GM12878 (cell line): ENCODE results near the gene JADE1. TPM values are rescaled to one million over a fixed set of nuclear protein-coding genes. Genes with fewer than 3 reads are reported as not detected.

ENCODE experiments used
- ATAC-seq: fragments of 200-7000 bp; cut with Tn5 transposase; 3 replicates; pipeline ENCODE4 v1.9.1; 2020; ENCODE audit warnings: mild to moderate bottlenecking, moderate library complexity
- BruUV-seq: library from RNA; stranded (reverse); fragments of 400-500 nt; replicated peaks from 2 replicates; lab custom pipeline; 2021; lab: Mats Ljungman, UMichigan
- CTCF ChIA-PET: fragments of 300-600 bp; sonication (Branson Sonifier 250); formaldehyde crosslinking; extraction: SDS; loops from one replicate; lab custom pipeline; 2021; ENCODE audit warnings: inconsistent platforms; lab: Yijun Ruan, JAX
- POLR2A ChIA-PET: fragments of 350-600 bp; formaldehyde crosslinking; extraction: SDS; loops from one replicate; lab custom pipeline; 2021; ENCODE audit warnings: inconsistent platforms; lab: Charles Lee
- RAD21 ChIA-PET: fragments of 300-600 bp; sonication (Branson Sonifier 250); formaldehyde crosslinking; loops from one replicate; lab custom pipeline; 2023; ENCODE audit warnings: antibody characterized with exemption; ENCODE audit not compliant: unreplicated experiment; lab: Charles Lee
- SMC1A ChIA-PET: fragments of 300-600 bp; sonication (Branson Sonifier 250); formaldehyde crosslinking; loops from one replicate; lab custom pipeline; 2023; ENCODE audit not compliant: unreplicated experiment, uncharacterized antibody; lab: Charles Lee
- DNase-seq: peaks from one replicate; pipeline ENCODE4 v3.0.0-alpha.2; 2011; ENCODE audit warnings: low read depth, low spot score
- FAIRE-seq: peaks from 3 replicates; lab custom pipeline; 2011; peaks lifted over from hg19 to GRCh38; lab: Jason Lieb, UNC
- H2AFZ ChIP-seq: 2 replicates; pipeline ENCODE4 v1.6.0; 2011; ENCODE audit warnings: low read depth, low read length, control low read depth; ENCODE audit not compliant: control insufficient read depth
- H3K27ac ChIP-seq: 2 replicates; pipeline ENCODE4 v1.5.1; 2011; ENCODE audit warnings: control low read depth; ENCODE audit not compliant: control insufficient read depth, insufficient read depth
- H3K27me3 ChIP-seq, 2 experiments: replicated peaks in 1 of 2; 2 replicates each; pipeline versions ENCODE4 v1.6.0 to v1.6.1; 2011; ENCODE audit warnings: low read length in 1 of 2; ENCODE audit not compliant: control insufficient read depth in 2 of 2, insufficient read depth in 2 of 2
- H3K36me3 ChIP-seq, 2 experiments: 2 replicates each; pipeline ENCODE4 v1.5.1; 2011; ENCODE audit warnings: low read length in 1 of 2; ENCODE audit not compliant: control insufficient read depth in 2 of 2, insufficient read depth in 2 of 2
- H3K4me1 ChIP-seq: 2 replicates; pipeline ENCODE4 v1.6.1; 2011; ENCODE audit warnings: mild to moderate bottlenecking, low read length, moderate library complexity, mixed read lengths; ENCODE audit not compliant: control insufficient read depth, insufficient read depth
- H3K4me2 ChIP-seq: 2 replicates; pipeline ENCODE4 v1.6.0; 2011; ENCODE audit warnings: control low read depth; ENCODE audit not compliant: control insufficient read depth, insufficient read depth
- H3K4me3 ChIP-seq: fragments of 200-600 bp; sonication (generic); 2 replicates; pipeline ENCODE4 v1.5.1; 2016
- H3K79me2 ChIP-seq: 2 replicates; pipeline ENCODE4 v1.6.0; 2011; ENCODE audit warnings: low read length; ENCODE audit not compliant: control insufficient read depth, insufficient read depth
- H3K9ac ChIP-seq: 2 replicates; pipeline ENCODE4 v1.8.0; 2011; ENCODE audit warnings: low read length, control low read depth, mixed read lengths; ENCODE audit not compliant: control insufficient read depth, insufficient read depth
- H3K9me3 ChIP-seq: replicated peaks from 3 replicates; pipeline ENCODE4 v1.5.1; 2011; ENCODE audit warnings: mild to moderate bottlenecking, low read length; ENCODE audit not compliant: control insufficient read depth, insufficient read depth
- H4K20me1 ChIP-seq: 2 replicates; pipeline ENCODE4 v1.6.0; 2011; ENCODE audit not compliant: control insufficient read depth, insufficient read depth
- BCL3 ChIP-seq: IDR thresholded peaks from 2 replicates; pipeline ENCODE4 v1.6.1; 2011; ENCODE audit warnings: borderline replicate concordance, low read depth, mild to moderate bottlenecking, moderate library complexity, low read length; ENCODE audit not compliant: insufficient read depth, poor library complexity, severe bottlenecking
- BRCA1 ChIP-seq: IDR thresholded peaks from 2 replicates; pipeline ENCODE4 v1.6.1; 2011; ENCODE audit warnings: low read depth, low read length, improper control_type of control experiment
- CREM ChIP-seq: IDR thresholded peaks from 2 replicates; pipeline ENCODE4 v1.6.1; 2014; ENCODE audit warnings: antibody characterized with exemption, low read depth
- EED ChIP-seq: sonication (generic); IDR thresholded peaks from 2 replicates; pipeline ENCODE4 v1.6.1; 2016; ENCODE audit warnings: antibody characterized with exemption, low read depth
- ELK1 ChIP-seq: IDR thresholded peaks from 2 replicates; pipeline ENCODE4 v1.6.1; 2012; ENCODE audit warnings: low read depth, low read length, improper control_type of control experiment
- KDM1A ChIP-seq: fragments of 200-600 bp; sonication (generic); IDR thresholded peaks from 2 replicates; pipeline ENCODE4 v1.6.1; 2016; ENCODE audit warnings: borderline replicate concordance
- PBX3 ChIP-seq: IDR thresholded peaks from 2 replicates; pipeline ENCODE4 v1.6.1; 2011; ENCODE audit warnings: mild to moderate bottlenecking, low read depth, low read length, moderate library complexity; ENCODE audit not compliant: insufficient replicate concordance
- RELA ChIP-seq: fragments of 450-650 bp; IDR thresholded peaks from 2 replicates; pipeline ENCODE4 v1.8.0; 2014; ENCODE audit warnings: borderline replicate concordance; ENCODE audit not compliant: partially characterized antibody
- RELB ChIP-seq: fragments of 450-650 bp; IDR thresholded peaks from 2 replicates; pipeline ENCODE4 v1.6.1; 2017; ENCODE audit warnings: low read depth, mild to moderate bottlenecking, moderate library complexity
- RFX5 ChIP-seq: IDR thresholded peaks from 2 replicates; pipeline ENCODE4 v1.6.1; 2011; ENCODE audit warnings: low read depth, low read length, improper control_type of control experiment
- SMARCA5 ChIP-seq: fragments of 450-650 bp; IDR thresholded peaks from 2 replicates; pipeline ENCODE4 v1.6.1; 2017; ENCODE audit warnings: mild to moderate bottlenecking
- ZBTB33 ChIP-seq: fragments of 450-650 bp; IDR thresholded peaks from 2 replicates; pipeline ENCODE4 v1.6.1; 2017; ENCODE audit warnings: mild to moderate bottlenecking
- WGBS: methylation state at CpG from one replicate; pipeline ENCODE4 v1.1.6; 2016; ENCODE audit warnings: low lambda C conversion rate; ENCODE audit not compliant: insufficient replicate concordance, insufficient coverage; ENCODE audit errors: missing lambda C conversion rate; 5-methylcytosine and 5-hydroxymethylcytosine counted together
- in situ Hi-C: fragments of 300-500 bp; cut with MboI; formaldehyde crosslinking; loops from 9 replicates; pipeline ENCODE4 v1.14.3; 2018; ENCODE audit warnings: mixed read lengths
- intact Hi-C: fragments of 100-400 bp; cut with micrococcal nuclease; formaldehyde crosslinking; loops from one replicate; pipeline ENCODE4 v1.14.2; 2022; ENCODE audit not compliant: unreplicated experiment
- polyA plus RNA-seq, 11 experiments: library from polyadenylated mRNA; depleted of rRNA in 4 of 11; unstranded in 6 of 11; stranded (reverse) in 5 of 11; fragments of >200 nt; fragmentation: Nextera tagmentation in 4 of 11; fragmentation: Illumina TruSeq in 1 of 11; extraction: Ambion mirVana in 4 of 11; extraction: Trizol in 1 of 11; gene quantifications; 1 replicate in 1 of 11; 2 replicates in 10 of 11; pipeline versions ENCODE4 v1.2.1 to v1.2.3, GENCODE V29; 2011 to 2016; ENCODE audit warnings: inconsistent platforms in 2 of 11, missing spikeins in 2 of 11, low read depth in 1 of 11
- total RNA-seq, 4 experiments: library from RNA; depleted of rRNA in 3 of 4; stranded (reverse); fragments of >200 nt in 3 of 4; fragmentation: Illumina TruSeq in 1 of 4; extraction: Trizol in 1 of 4; gene quantifications; 2 replicates each; pipeline versions ENCODE4 v1.2.1 to v1.2.3, GENCODE V29; 2013 to 2021

Gene JADE1
- total and polyA plus RNA-seq, 10 of the 15 experiments (the other 5 are each of a cell fraction or from before 2014, with no cell fraction given): 5.9 to 27.2 (median 15.8) TPM

GRCh38 chr4:128819082-128819742, 9.7 kb downstream of the JADE1 start:
- FAIRE-seq (no peak), DNase-seq (no peak), ATAC-seq (peak; percentile 27)
- in situ Hi-C loops (loop anchor here (10.0 kb wide), 2 partner anchors 276 to 534 kb away; partner anchors contain the start of genes C4orf33, PGRMC2 and SCLT1), intact Hi-C loops (no loop called here)
- WGBS: 76% methylated on average over 6 of the region's 6 CpGs
- Histone ChIP-seq H3K4me2 (peak overlapping the region; percentile 59), H3K27ac (peak overlapping the region; percentile 27), H4K20me1 (no peaks in the 10 kb centered on the region), H3K27me3 (no peaks in the 10 kb centered on the region), H3K4me1 (peaks cover 19% of the 10 kb centered on the region), H3K9ac (no peak overlapping the region), H3K4me3 (no peak overlapping the region), H2AFZ (no peak overlapping the region), H3K79me2 (peaks cover 88% of the 10 kb centered on the region), H3K36me3 (peaks cover 0 to 2% of the 10 kb centered on the region in 2 experiments; a peak in 1 of 4 replicates), H3K9me3 (no peaks in the 10 kb centered on the region; the same call in 2 of the 3 replicates)
- ChIA-PET CTCF (interaction anchor here (0.6 to 2.9 kb wide), 6 partner anchors 8 to 769 kb away, joined by 3 to 12 read pairs (median 4); no protein-coding TSS in a partner anchor), RAD21 (interaction anchor here (0.6 to 1.0 kb wide), 5 partner anchors 10 to 274 kb away, joined by 3 to 5 read pairs (median 3); partner anchors contain the start of gene SCLT1), SMC1A (interaction anchor here (0.6 to 1.4 kb wide), 5 partner anchors 8 to 108 kb away, joined by 3 to 6 read pairs (median 3); no protein-coding TSS in a partner anchor), POLR2A (interaction anchor here (0.9 to 1.0 kb wide), 4 partner anchors 8 to 35 kb away, joined by 3 to 6 read pairs (median 4); no protein-coding TSS in a partner anchor)
- BruUV-seq: no TSS peak
- no peak for TF ChIP-seq CREM
- TF ChIP-seq ZBTB33: no peak
- no peak for TF ChIP-seq RELA
- TF ChIP-seq ELK1: no peak
- no peak for TF ChIP-seq RFX5
- TF ChIP-seq BCL3: no peak
- TF ChIP-seq KDM1A: no peak
- no peak for TF ChIP-seq BRCA1
- no peak for TF ChIP-seq PBX3
- TF ChIP-seq RELB: no peak
- no peak for TF ChIP-seq SMARCA5
- TF ChIP-seq EED: no peak
